Measurements from ENCODE around the gene TSPAN11.
"Not testable (repeated sequence)": the region's sequence is repeated elsewhere in the genome, so short reads cannot be mapped to it uniquely, and the experiment has no call there.

Gene TSPAN11, protein sequence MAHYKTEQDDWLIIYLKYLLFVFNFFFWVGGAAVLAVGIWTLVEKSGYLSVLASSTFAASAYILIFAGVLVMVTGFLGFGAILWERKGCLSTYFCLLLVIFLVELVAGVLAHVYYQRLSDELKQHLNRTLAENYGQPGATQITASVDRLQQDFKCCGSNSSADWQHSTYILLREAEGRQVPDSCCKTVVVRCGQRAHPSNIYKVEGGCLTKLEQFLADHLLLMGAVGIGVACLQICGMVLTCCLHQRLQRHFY

DNA sequence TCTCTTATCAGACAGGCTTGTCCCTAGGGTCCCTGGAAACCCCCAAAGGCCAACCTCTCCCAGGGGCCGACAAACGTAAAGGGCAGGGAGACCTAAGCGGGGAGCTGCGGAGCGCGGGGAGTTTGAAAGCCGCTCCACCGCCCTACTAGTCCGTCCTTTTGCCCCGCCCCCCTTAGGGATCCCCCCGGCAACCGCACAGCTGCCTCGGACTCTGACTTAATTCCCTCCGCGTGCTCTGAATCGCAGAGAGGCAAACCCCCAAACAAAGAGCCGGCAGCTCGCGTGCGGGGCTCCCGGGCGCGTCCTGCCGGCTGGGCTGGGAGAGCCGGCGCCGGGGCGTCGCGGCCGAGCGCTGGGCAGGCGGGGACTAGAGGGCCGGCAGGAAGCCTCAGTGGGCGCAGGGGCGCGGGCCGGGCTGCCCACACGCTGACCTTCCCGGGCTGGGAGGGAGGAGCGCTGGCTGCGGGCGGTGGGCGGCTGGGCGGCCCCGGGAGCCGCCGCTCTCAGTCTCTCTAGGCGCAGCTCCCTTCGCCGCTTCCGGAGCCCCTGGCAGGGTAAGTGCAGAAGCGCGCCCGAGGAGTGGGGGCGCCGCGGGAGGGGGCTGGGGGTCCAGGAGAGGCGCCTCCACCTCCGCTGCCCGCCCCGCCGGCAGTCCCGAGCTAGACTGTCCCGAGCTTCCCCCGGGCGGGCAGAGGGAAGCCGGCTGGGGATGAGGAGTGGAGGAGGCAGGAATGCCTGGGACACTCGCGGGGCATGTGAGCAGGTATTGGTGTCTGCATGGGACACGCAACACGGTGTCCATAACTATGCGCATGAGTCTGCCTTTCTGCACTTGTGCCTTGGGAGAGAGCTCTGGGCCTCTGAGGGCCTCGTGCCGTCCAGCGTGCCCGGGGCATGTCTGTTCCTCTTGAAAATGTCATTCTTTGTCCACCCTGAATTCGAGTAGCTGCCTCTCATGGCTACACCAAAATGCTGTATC is at the start of gene TSPAN11:
TSS of gene TSPAN11 (plus strand) at position 506 of the 979 bp plus-strand sequence. CDS start 27,244 bp downstream, outside the sequence.
- no peak for DNase-seq (ENCODE audit: low read depth in 2 of 2)

- no peak for DNase-seq (ENCODE audit: low read depth in 2 of 2)
Measured at GRCh38 chr12:30877105-30877875, 49.3 kb upstream of the TSPAN11 start.

GRCh38 chr12:30878024-30878423 is 48.5 kb upstream of the TSPAN11 start:
- no peak for DNase-seq (ENCODE audit: low read depth in 2 of 2)

DNA sequence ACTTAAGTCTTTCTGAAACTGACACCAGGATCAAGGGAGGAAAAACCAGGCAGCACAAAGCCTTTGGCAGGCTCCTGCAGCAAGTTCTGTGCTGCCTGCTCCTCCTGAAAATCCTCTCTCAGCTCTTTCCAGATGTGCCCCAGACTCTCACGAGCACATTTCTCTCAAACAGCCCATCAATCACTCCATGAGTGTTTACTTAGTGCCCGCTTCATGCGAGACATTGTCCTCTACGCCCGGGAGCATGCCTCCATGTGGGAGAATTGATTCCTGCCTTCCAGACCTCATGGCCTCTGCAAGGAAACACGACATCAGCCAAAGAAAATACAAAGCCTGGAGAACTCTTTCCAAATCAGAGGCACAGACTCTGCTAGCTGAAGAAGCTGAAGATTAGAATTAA is 46.5 kb upstream of the TSPAN11 start:
- no peak for DNase-seq (ENCODE audit: low read depth in 2 of 2)

- no peak for DNase-seq (ENCODE audit: low read depth in 2 of 2)
Measured at GRCh38 chr12:30880813-30881212, 45.7 kb upstream of the TSPAN11 start.

DNA sequence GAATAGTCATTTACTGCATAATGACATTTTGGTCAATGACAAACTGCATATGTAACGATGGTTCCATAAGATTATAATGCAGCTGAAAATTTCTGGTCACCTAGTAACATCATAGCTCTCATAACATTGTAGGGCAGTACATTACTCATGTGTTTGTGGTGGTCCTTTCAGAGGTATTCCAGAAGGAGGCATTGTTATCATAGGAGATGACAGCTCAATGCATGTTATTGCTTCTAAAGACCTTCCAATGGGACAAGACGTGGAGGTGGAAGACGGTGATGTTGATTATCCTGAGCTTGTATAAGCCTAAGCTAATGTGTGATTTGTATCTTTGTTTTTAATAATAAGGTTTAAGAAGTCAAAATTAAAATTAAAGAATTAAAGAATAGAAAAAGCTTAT is 43.8 kb upstream of the TSPAN11 start:
- no peak for DNase-seq (ENCODE audit: low read depth in 2 of 2)

DNA sequence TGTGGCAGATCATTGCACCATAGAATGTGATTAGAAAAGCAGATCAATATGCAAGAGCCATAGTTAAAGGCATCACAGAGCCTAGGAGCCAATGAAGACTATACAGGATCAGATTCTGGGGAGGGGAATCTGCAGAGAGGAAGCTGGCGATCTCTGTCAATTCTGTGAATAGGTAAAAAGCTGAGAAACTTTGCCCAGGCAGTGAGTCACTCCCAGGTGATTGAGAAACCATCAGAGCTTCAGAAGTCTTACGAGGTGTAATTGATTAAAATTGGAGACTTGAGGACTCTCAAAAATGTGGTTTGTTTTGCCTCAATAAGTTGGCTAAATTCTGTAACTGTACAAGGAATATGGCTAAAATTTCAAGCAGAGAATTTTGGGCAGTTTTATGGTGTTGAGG is 41.7 kb upstream of the TSPAN11 start:
- DNase-seq (ENCODE audit: low read depth in 2 of 2), result no peak

GRCh38 chr12:30885321-30885720 is 41.2 kb upstream of the TSPAN11 start:
- DNase-seq (ENCODE audit: low read depth in 2 of 2), result no peak

DNA sequence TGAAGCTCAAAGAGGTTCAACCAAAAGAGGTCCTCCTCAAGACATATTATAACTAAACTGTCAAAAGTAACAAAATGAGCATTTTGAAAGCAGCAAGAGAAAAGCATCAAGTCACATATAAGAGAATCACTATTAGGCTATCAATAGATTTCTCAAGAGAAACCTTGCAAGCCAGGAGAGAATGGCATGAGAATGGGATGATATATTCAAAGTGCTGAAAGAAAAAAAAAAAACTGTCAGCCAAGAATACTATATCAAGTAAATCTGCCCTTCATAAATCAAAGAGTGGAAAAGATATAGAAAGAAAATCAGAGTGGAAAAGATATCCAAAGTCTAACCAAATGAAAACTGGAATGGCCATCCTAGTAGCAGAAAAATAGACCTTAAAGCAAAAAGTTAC is 39.3 kb upstream of the TSPAN11 start:
- DNase-seq (ENCODE audit: low read depth in 2 of 2), result no peak

GRCh38 chr12:30888241-30888640 is 38.3 kb upstream of the TSPAN11 start:
- DNase-seq (ENCODE audit: low read depth in 2 of 2), result no peak

GRCh38 chr12:30894531-30894930 is 32.0 kb upstream of the TSPAN11 start:
- DNase-seq (ENCODE audit: low read depth in 2 of 2), result not testable (repeated sequence)

DNA sequence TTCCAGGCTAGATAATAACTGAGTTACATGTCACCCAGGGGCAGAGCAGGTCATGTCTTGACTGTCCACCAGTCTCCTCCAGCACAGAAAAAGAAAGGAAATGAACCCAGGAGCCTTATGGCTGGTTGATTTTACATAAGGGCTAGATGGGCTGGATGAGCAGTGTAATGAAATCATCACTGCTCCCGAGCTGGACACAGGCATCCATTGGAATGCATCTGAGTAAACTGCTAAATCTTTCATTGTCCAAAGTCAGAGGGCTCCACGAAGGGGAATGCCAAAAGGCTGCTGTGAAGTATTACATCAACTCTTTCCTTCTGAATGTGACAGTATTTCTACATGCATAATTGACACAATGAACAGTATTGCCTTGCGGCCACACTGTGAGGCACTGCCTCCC is 30.1 kb upstream of the TSPAN11 start:
- no peak for DNase-seq (ENCODE audit: low read depth in 2 of 2)

DNA sequence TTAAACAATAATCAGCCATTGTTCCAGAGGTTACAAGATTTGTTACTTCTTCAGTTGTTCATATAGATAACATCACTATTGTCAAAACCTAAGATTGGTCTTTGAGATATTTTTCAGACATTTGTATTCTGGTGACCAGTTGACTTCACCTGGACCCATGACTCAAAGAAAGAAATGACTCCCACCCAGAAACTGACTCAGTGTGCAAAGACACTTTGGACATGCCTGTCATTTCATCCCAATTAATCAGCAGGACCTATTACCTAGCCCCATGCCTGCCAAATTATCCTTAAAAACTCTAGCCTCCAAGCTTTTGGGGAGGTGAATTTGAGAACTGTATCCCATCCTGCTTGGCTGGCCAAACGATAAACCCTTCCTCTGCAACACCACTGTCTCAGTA is 27.7 kb upstream of the TSPAN11 start:
- DNase-seq (ENCODE audit: low read depth in 2 of 2), result no peak

- DNase-seq (ENCODE audit: low read depth in 2 of 2), result no peak
Measured at GRCh38 chr12:30900351-30900750, 26.2 kb upstream of the TSPAN11 start.

GRCh38 chr12:30902001-30902400 is 24.5 kb upstream of the TSPAN11 start:
- DNase-seq (ENCODE audit: low read depth in 2 of 2), result no peak

- no peak for DNase-seq (ENCODE audit: low read depth in 2 of 2)
Measured at GRCh38 chr12:30902596-30902995, 24.0 kb upstream of the TSPAN11 start.

- DNase-seq (ENCODE audit: low read depth in 2 of 2), result no peak
Measured at GRCh38 chr12:30905463-30906009, 21.0 kb upstream of the TSPAN11 start.

GRCh38 chr12:30908076-30908721 is 18.3 kb upstream of the TSPAN11 start:
- no peak for DNase-seq (ENCODE audit: low read depth in 2 of 2)

GRCh38 chr12:30908722-30909348 is 17.7 kb upstream of the TSPAN11 start:
- DNase-seq (ENCODE audit: low read depth in 2 of 2), result no peak

- DNase-seq (ENCODE audit: low read depth in 2 of 2), result no peak
Measured at GRCh38 chr12:30909349-30910037, 17.1 kb upstream of the TSPAN11 start.
